Keratinocyte (primary cell): ENCODE data around the gene APCDD1. TPM values are rescaled to one million over a fixed set of nuclear protein-coding genes. Genes with fewer than 3 reads are reported as not detected.

ENCODE experiments used
- DNase-seq: peaks from one replicate; pipeline ENCODE4 v3.0.0-alpha.2; 2011; ENCODE audit warnings: low read depth, missing footprints, low spot score
- FAIRE-seq: peaks from 2 replicates; lab custom pipeline; 2011; peaks lifted over from hg19 to GRCh38; lab: Jason Lieb, UNC
- H2AFZ ChIP-seq: 2 replicates; pipeline ENCODE4 v1.6.0; 2012; ENCODE audit warnings: low read length, control low read depth, inconsistent platforms; ENCODE audit not compliant: control insufficient read depth
- H3K27ac ChIP-seq: 2 replicates; pipeline ENCODE4 v1.5.1; 2011; ENCODE audit warnings: low read length; ENCODE audit not compliant: control insufficient read depth, insufficient read depth
- H3K27me3 ChIP-seq: 3 replicates; pipeline ENCODE4 v1.6.0; 2011; ENCODE audit warnings: low read length; ENCODE audit not compliant: control insufficient read depth, insufficient read depth; ENCODE audit errors: extremely low read depth
- H3K36me3 ChIP-seq, 2 experiments: 2 replicates in 1 of 2; 3 replicates in 1 of 2; pipeline ENCODE4 v1.5.1; 2011; ENCODE audit warnings: low read length in 2 of 2, mild to moderate bottlenecking in 1 of 2; ENCODE audit not compliant: control insufficient read depth in 2 of 2, insufficient read depth in 2 of 2; ENCODE audit errors: extremely low read depth in 1 of 2
- H3K4me1 ChIP-seq: 3 replicates; pipeline ENCODE4 v1.5.1; 2011; ENCODE audit warnings: low read length; ENCODE audit not compliant: control insufficient read depth, insufficient read depth; ENCODE audit errors: extremely low read depth
- H3K4me2 ChIP-seq: 3 replicates; pipeline ENCODE4 v1.6.0; 2011; ENCODE audit warnings: low read depth, low read length; ENCODE audit not compliant: control insufficient read depth, insufficient read depth; ENCODE audit errors: extremely low read depth
- H3K4me3 ChIP-seq, 3 experiments: fragments of 200-600 bp in 1 of 3; sonication (generic) in 1 of 3; 2 replicates in 2 of 3; 3 replicates in 1 of 3; pipeline ENCODE4 v1.5.1; 2011 to 2016; ENCODE audit warnings: low read length in 3 of 3, mild to moderate bottlenecking in 3 of 3, control low read depth in 2 of 3, inconsistent platforms in 1 of 3, low read depth in 1 of 3, mixed read lengths in 1 of 3, mixed run types in 1 of 3, moderate library complexity in 1 of 3; ENCODE audit not compliant: control insufficient read depth in 2 of 3, insufficient read depth in 2 of 3; ENCODE audit errors: extremely low read depth in 1 of 3
- H3K79me2 ChIP-seq: 2 replicates; pipeline ENCODE4 v1.6.0; 2012; ENCODE audit warnings: low read length; ENCODE audit not compliant: control insufficient read depth, insufficient read depth
- H3K9ac ChIP-seq: 3 replicates; pipeline ENCODE4 v1.6.0; 2011; ENCODE audit warnings: low read length; ENCODE audit not compliant: control insufficient read depth, insufficient read depth; ENCODE audit errors: extremely low read depth
- H3K9me1 ChIP-seq: 3 replicates; pipeline ENCODE4 v1.6.0; 2011; ENCODE audit warnings: low read length; ENCODE audit not compliant: control insufficient read depth, insufficient read depth; ENCODE audit errors: extremely low read depth
- H3K9me3 ChIP-seq: 2 replicates; pipeline ENCODE4 v1.5.1; 2012; ENCODE audit warnings: low read depth, low read length; ENCODE audit not compliant: control insufficient read depth
- H4K20me1 ChIP-seq: 3 replicates; pipeline ENCODE4 v1.6.0; 2011; ENCODE audit warnings: low read length; ENCODE audit not compliant: control insufficient read depth, insufficient read depth; ENCODE audit errors: extremely low read depth
- CTCF ChIP-seq, 3 experiments: IDR thresholded peaks in 1 of 3; conservative IDR thresholded peaks in 1 of 3; optimal IDR thresholded peaks in 1 of 3; 2 replicates in 2 of 3; 3 replicates in 1 of 3; pipeline versions ENCODE3 to v1.5.1; 2011; ENCODE audit warnings: low read length in 3 of 3, mild to moderate bottlenecking in 3 of 3, moderate library complexity in 2 of 3, control low read depth in 1 of 3, inconsistent platforms in 1 of 3; ENCODE audit not compliant: insufficient read depth in 2 of 3; ENCODE audit errors: extremely low read depth in 1 of 3
- EZH2 ChIP-seq: IDR thresholded peaks from one replicate; pipeline ENCODE4 v1.6.1; 2012; ENCODE audit warnings: inconsistent platforms, mild to moderate bottlenecking, low read length, moderate library complexity
- dilution Hi-C: fragments of 300-500 bp; cut with MboI; formaldehyde crosslinking; loops from one replicate; pipeline ENCODE4 v1.7.0; 2020; ENCODE audit warnings: low sequenced_read_pairs; ENCODE audit not compliant: extremely low pct_ligation_motif_present
- polyA plus RNA-seq, 5 experiments: library from polyadenylated mRNA; depleted of rRNA in 3 of 5; stranded (reverse) in 3 of 5; stranded (forward) in 1 of 5; unstranded in 1 of 5; fragments of >200 nt; gene quantifications; 1 replicate in 1 of 5; 2 replicates in 3 of 5; 3 replicates in 1 of 5; pipeline versions ENCODE4 v1.2.1 to v1.2.3, GENCODE V29; 2011 to 2012; ENCODE audit warnings: missing spikeins in 2 of 5, low read depth in 1 of 5, low replicate concordance in 1 of 5

Gene APCDD1
- polyA plus RNA-seq, 1 donor (not counting 4 experiments of a cell fraction or from before 2014, with no cell fraction given), result 8.5 TPM

GRCh38 chr18:10475654-10476291 lies 21.3 kb downstream of the APCDD1 start:
- peak overlapping the region; percentile 4 for H3K4me2 ChIP-seq

GRCh38 chr18:10476338-10476791 lies 21.9 kb downstream of the APCDD1 start:
- TF ChIP-seq EZH2 (no peak), CTCF (optimal IDR thresholded peaks at IDR 0.05 in 1 of 3, IDR thresholded peaks at IDR 0.05 in 1 of 3, conservative IDR thresholded peaks at IDR 0.05 in 1 of 3; ENCODE audit: extremely low read depth in 1 of 3, insufficient read depth in 2 of 3, low read length in 3 of 3) (no peak)
- H3K9me1 ChIP-seq, result no peaks in the 10 kb centered on the region
- peaks cover 3% of the 10 kb centered on the region for H3K27me3 ChIP-seq
- FAIRE-seq, result no peak
- H3K9ac ChIP-seq, result no peak overlapping the region
- no peak overlapping the region for H3K4me3 ChIP-seq
- H3K4me2 ChIP-seq, result peak overlapping the region; percentile 4
- H3K79me2 ChIP-seq, result no peaks in the 10 kb centered on the region
- H3K36me3 ChIP-seq, result no peaks in the 10 kb centered on the region
- DNase-seq, result no peak
- no peak overlapping the region for H2AFZ ChIP-seq
- dilution Hi-C loops, result no loop called here
- no peaks in the 10 kb centered on the region for H4K20me1 ChIP-seq
- no peak overlapping the region for H3K27ac ChIP-seq
- H3K9me3 ChIP-seq, result no peaks in the 10 kb centered on the region
- peaks cover 4% of the 10 kb centered on the region for H3K4me1 ChIP-seq

More at GRCh38 chr18:10475654-10476291, 21.3 kb downstream of the APCDD1 start:
- DNase-seq, result no peak
- H3K9me3 ChIP-seq, result no peaks in the 10 kb centered on the region
- H3K27me3 ChIP-seq, result peaks cover 3% of the 10 kb centered on the region
- no peak overlapping the region for H3K27ac ChIP-seq
- TF ChIP-seq CTCF (optimal IDR thresholded peaks at IDR 0.05 in 1 of 3, IDR thresholded peaks at IDR 0.05 in 1 of 3, conservative IDR thresholded peaks at IDR 0.05 in 1 of 3; ENCODE audit: extremely low read depth in 1 of 3, insufficient read depth in 2 of 3, low read length in 3 of 3), result no peak
- no peak for TF ChIP-seq EZH2
- no peaks in the 10 kb centered on the region for H3K79me2 ChIP-seq
- dilution Hi-C loops, result no loop called here
- no peak for FAIRE-seq
- no peak overlapping the region for H2AFZ ChIP-seq
- no peaks in the 10 kb centered on the region for H3K36me3 ChIP-seq
- peaks cover 4% of the 10 kb centered on the region for H3K4me1 ChIP-seq
- H3K9me1 ChIP-seq, result no peaks in the 10 kb centered on the region
- no peak overlapping the region for H3K4me3 ChIP-seq
- no peak overlapping the region for H3K9ac ChIP-seq
- H4K20me1 ChIP-seq, result no peaks in the 10 kb centered on the region
